IPS-18a (cell line): ENCODE data around the gene RINL.

Experiments
- H3K27ac ChIP-seq: one replicate; pipeline ENCODE4 v1.5.1; 2013; ENCODE audit warnings: low read length
- H3K27me3 ChIP-seq: one replicate; pipeline ENCODE4 v1.6.1; 2013; ENCODE audit warnings: mild to moderate bottlenecking, low read length; ENCODE audit not compliant: control insufficient read depth, insufficient read depth
- H3K36me3 ChIP-seq: one replicate; pipeline ENCODE4 v1.6.1; 2013; ENCODE audit warnings: low read depth, low read length; ENCODE audit not compliant: control insufficient read depth
- H3K4me1 ChIP-seq: one replicate; pipeline ENCODE4 v1.6.1; 2013; ENCODE audit warnings: low read depth, low read length; ENCODE audit not compliant: control insufficient read depth
- H3K4me3 ChIP-seq: one replicate; pipeline ENCODE4 v1.5.1; 2013; ENCODE audit warnings: low read length
- H3K9ac ChIP-seq: one replicate; pipeline ENCODE4 v1.6.1; 2013; ENCODE audit warnings: mild to moderate bottlenecking, low read length, moderate library complexity
- H3K9me3 ChIP-seq: one replicate; pipeline ENCODE4 v1.6.1; 2013; ENCODE audit warnings: low read depth, low read length; ENCODE audit not compliant: control insufficient read depth

The RINL gene

DNA sequence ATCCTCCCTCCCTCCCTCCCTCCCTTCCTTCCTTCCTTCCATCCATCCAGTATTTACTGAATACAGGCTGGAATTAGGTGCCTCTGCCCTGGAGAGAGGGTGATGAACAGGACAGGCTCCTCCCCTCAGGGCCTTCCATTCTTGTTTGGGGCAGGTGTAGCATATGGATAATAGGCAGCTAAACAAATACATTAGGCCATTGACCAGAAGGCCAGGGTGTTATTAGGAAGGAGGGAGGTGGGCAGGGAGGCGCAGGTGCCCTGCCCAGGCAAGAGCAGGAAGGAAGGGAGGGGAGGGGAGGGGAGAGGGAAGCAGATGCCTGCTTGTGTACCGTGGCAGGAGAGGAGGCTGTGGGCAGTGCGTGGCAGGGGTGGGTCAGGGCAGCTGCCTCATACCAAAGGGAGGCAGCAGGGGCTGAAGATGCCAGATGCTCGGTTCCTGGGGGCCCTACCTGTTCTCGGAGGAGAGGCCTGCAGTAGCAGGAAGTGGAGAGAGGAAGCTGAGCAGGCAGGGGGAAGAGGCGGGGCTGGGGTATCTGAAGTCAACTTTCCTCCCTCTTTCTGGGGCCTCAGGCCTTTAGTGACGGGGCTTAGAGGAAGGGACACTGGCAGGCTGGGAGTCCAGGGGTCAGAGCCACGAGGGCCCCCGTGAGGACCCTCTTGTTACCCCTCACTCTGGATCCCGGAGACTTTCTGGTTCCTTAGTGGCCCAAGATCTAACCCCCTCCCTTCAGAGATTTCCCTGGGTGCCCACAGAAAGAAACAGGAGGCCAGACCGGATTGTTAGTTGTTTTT, at the start of gene RINL:
TSS of gene RINL (minus strand) at position 495 of the 794 bp plus-strand sequence. CDS start 1,533 bp downstream, outside the sequence.
- no peaks in the 10 kb centered on the region for H3K27me3 ChIP-seq
- no peak within 1 kb of the TSS for H3K27ac ChIP-seq
- no peak within 1 kb of the TSS for H3K9ac ChIP-seq
- H3K9me3 ChIP-seq = no peaks in the 10 kb centered on the region
- no peak within 1 kb of the TSS for H3K4me3 ChIP-seq
- H3K36me3 ChIP-seq = no peaks in the 10 kb centered on the region
- H3K4me1 ChIP-seq = peaks cover 8% of the 10 kb centered on the region

GRCh38 chr19:38924388-38924787, 46.3 kb upstream of the RINL start:
- peaks cover 43% of the 10 kb centered on the region for H3K36me3 ChIP-seq
- no peaks in the 10 kb centered on the region for H3K27me3 ChIP-seq

GRCh38 chr19:38922482-38922881, 44.4 kb upstream of the RINL start:
- H3K36me3 ChIP-seq = peaks cover 46% of the 10 kb centered on the region
- no peaks in the 10 kb centered on the region for H3K9me3 ChIP-seq
- H3K4me1 ChIP-seq = no peaks in the 10 kb centered on the region
- no peaks in the 10 kb centered on the region for H3K27me3 ChIP-seq
- no peak overlapping the region for H3K27ac ChIP-seq
- no peak overlapping the region for H3K9ac ChIP-seq
- no peak overlapping the region for H3K4me3 ChIP-seq

More at GRCh38 chr19:38924388-38924787, 46.3 kb upstream of the RINL start:
- H3K9me3 ChIP-seq = no peaks in the 10 kb centered on the region
- no peak overlapping the region for H3K9ac ChIP-seq
- H3K4me1 ChIP-seq = no peaks in the 10 kb centered on the region
- no peak overlapping the region for H3K27ac ChIP-seq
- no peak overlapping the region for H3K4me3 ChIP-seq

GRCh38 chr19:38921420-38922274, 43.6 kb upstream of the RINL start:
- Histone ChIP-seq H3K4me3 (no peak overlapping the region), H3K9me3 (no peaks in the 10 kb centered on the region), H3K9ac (no peak overlapping the region), H3K27me3 (no peaks in the 10 kb centered on the region), H3K36me3 (peaks cover 46% of the 10 kb centered on the region), H3K4me1 (no peaks in the 10 kb centered on the region), H3K27ac (no peak overlapping the region)

DNA sequence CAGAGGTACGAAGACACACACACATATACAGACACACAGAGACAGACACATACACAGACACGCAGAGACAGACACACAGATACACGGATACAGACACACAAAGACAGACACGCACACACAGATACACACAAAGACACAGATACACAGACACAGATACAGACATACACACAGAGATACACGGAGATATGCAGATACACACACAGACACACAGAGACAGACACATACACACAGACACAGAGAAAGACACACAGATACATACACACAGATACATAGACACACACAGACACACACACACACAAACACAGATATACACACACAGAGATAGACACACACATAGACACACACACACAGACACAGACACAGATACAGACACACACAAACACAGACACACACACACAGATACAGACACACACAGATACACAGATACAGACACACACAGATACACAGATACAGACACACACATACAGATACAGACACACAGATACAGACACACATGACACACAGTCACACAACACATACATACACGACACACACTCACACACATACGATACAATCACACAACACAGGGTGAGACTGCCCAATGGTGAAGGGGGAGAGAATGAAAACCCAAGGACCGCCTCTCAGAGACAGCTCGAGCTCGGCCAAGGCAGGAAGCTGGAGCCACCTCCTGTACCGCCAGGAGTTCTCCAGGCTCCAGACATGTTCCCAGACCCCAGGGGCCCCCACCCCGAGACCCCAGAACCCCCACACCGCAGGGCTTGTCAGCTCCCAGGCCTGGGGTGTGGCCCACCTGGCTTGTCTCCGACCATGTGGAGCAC, 42.7 kb upstream of the RINL start:
- Histone ChIP-seq H3K4me1 (no peaks in the 10 kb centered on the region), H3K9ac (no peak overlapping the region), H3K9me3 (no peaks in the 10 kb centered on the region), H3K27me3 (no peaks in the 10 kb centered on the region), H3K36me3 (peaks cover 42% of the 10 kb centered on the region), H3K27ac (no peak overlapping the region), H3K4me3 (no peak overlapping the region)

DNA sequence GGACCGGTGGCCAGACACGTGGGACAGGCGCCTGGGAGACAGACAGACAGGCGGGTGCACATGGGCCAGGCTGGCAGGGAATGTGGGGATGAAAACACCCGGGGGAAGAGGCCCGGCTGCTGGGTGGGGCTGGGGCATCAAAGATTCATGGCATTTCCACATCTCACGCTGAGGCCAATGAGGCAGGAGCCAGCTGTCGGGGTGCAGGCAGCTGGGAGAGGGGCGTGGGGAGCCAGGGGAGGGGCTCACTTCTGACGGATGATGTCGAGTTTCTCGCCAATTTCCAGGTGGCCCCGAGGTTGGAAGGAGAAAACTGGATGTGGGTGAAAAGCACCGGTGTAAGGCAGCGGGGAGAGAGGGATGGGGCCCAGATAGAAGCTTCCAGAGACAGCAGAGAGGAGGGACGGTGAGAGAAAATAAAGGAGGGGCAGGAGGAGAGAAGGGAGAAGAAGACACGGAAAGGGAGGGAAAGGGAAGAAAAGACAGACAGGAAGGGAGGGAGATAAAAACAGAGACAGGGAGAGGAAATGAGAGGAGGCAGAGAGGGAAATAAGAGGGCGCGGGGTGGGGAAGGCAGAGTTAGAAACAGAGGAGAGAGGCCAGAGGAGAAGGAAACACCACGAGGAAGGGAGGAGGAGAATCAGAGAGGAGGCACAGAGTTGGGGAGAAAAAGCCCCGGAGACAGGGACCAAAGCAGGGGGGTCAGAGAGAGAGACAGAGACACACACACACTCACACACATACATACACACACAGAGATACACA, 41.9 kb upstream of the RINL start:
- no peaks in the 10 kb centered on the region for H3K9me3 ChIP-seq
- no peak overlapping the region for H3K4me3 ChIP-seq
- H3K9ac ChIP-seq = no peak overlapping the region
- no peaks in the 10 kb centered on the region for H3K4me1 ChIP-seq
- no peaks in the 10 kb centered on the region for H3K27me3 ChIP-seq
- peaks cover 34% of the 10 kb centered on the region for H3K36me3 ChIP-seq
- H3K27ac ChIP-seq = no peak overlapping the region

- Histone ChIP-seq H3K36me3 (peaks cover 22% of the 10 kb centered on the region), H3K27me3 (no peaks in the 10 kb centered on the region), H3K4me3 (no peak overlapping the region), H3K9me3 (no peaks in the 10 kb centered on the region), H3K27ac (no peak overlapping the region), H3K9ac (no peak overlapping the region), H3K4me1 (no peaks in the 10 kb centered on the region)
Measured at GRCh38 chr19:38918526-38918925, 40.5 kb upstream of the RINL start.

GRCh38 chr19:38917921-38918491, 39.9 kb upstream of the RINL start:
- Histone ChIP-seq H3K36me3 (peaks cover 22% of the 10 kb centered on the region), H3K27ac (no peak overlapping the region), H3K4me3 (no peak overlapping the region), H3K9me3 (no peaks in the 10 kb centered on the region), H3K27me3 (no peaks in the 10 kb centered on the region), H3K4me1 (no peaks in the 10 kb centered on the region), H3K9ac (no peak overlapping the region)

GRCh38 chr19:38917516-38917915, 39.4 kb upstream of the RINL start:
- H3K4me1 ChIP-seq = no peaks in the 10 kb centered on the region
- peaks cover 22% of the 10 kb centered on the region for H3K36me3 ChIP-seq
- no peak overlapping the region for H3K4me3 ChIP-seq
- no peaks in the 10 kb centered on the region for H3K27me3 ChIP-seq
- H3K9me3 ChIP-seq = no peaks in the 10 kb centered on the region
- no peak overlapping the region for H3K9ac ChIP-seq
- H3K27ac ChIP-seq = no peak overlapping the region

DNA sequence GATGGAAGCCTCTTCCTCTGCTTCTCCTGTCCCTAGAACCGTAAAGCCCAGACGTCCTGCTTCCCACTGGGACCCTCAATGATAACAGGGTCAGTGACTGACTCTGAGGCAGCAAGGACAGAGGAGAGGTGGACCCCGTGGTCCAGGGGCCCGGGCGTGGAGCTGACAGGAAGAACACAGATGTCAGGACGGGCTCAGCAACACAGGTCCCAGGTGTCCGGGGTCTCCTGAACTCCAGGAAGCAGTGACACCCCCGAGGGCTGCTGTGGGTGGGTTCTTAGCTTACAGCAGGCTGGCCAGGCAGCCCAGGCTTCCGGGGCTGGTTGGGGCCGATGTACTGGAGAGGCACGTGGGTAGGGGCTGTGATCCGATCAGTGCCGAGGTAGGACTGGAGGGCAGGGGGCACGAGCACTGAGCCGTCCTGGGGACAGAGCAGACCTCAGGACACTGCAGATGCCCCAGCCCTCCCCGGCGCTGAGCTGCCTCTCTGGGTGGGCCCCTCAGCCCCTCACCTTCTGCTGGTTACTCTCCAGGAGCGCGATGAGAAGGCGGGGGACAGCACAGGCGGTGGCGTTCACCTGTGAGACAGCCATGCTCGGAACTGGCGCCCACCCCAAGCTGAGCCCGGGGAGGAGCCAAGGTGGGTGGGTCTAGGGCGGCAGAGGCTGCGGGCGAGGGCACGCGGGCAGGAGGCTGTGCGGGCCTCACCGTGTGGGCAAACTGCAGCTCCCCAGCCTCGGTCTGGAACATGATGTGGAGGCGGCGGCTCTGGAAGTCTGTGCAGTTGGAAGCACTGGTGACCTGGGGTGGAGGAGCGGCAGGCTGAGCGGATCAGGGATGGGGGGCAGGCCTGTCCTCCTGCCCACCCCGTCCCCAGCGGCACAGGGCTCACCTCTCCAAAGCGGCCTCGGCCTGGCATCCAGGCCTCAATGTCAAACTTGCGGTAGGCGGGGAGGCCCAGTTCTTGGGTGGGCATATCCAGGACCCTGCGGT, 37.5 kb upstream of the RINL start:
- no peaks in the 10 kb centered on the region for H3K27me3 ChIP-seq
- no peaks in the 10 kb centered on the region for H3K9me3 ChIP-seq
- H3K27ac ChIP-seq = no peak overlapping the region
- H3K9ac ChIP-seq = no peak overlapping the region
- no peak overlapping the region for H3K4me3 ChIP-seq
- peaks cover 5% of the 10 kb centered on the region for H3K36me3 ChIP-seq
- H3K4me1 ChIP-seq = no peaks in the 10 kb centered on the region
